SK-N-SH (cell line): ENCODE measurements around the gene PARP8. TPM values are rescaled to one million over a fixed set of nuclear protein-coding genes. Genes with fewer than 3 reads are reported as not detected.

ENCODE experiments used
- CTCF ChIA-PET: fragments of 300-600, 350-600 bp; formaldehyde crosslinking; extraction: SDS; loops from one replicate; lab custom pipeline; 2021; lab: Yijun Ruan, JAX
- POLR2A ChIA-PET: fragments of 350-600 bp; sonication (Branson Sonifier 250); formaldehyde crosslinking; extraction: SDS; loops from one replicate; lab custom pipeline; 2020; ENCODE audit warnings: antibody characterized with exemption, inconsistent platforms; lab: Yijun Ruan, JAX
- DNase-seq: peaks from one replicate; pipeline ENCODE4 v3.0.0; 2012
- H2AFZ ChIP-seq: fragments of 200-600 bp; sonication (generic); 2 replicates; pipeline ENCODE4 v1.8.1; 2016; ENCODE audit warnings: antibody characterized with exemption, mild to moderate bottlenecking, low read depth
- H3F3A ChIP-seq: fragments of 200-600 bp; sonication (generic); replicated peaks from 2 replicates; pipeline ENCODE3; 2016; ENCODE audit warnings: antibody characterized with exemption, mild to moderate bottlenecking; ENCODE audit not compliant: insufficient read depth
- H3K27ac ChIP-seq, 2 experiments: fragments of 200-500 bp in 1 of 2; fragments of 200-600 bp in 1 of 2; sonication (Bioruptor generic) in 1 of 2; sonication (generic), shearing (Covaris generic) in 1 of 2; 2 replicates each; pipeline versions ENCODE4 v1.5.1 to v1.6.1; 2014 to 2016; ENCODE audit warnings: low read depth in 2 of 2, inconsistent platforms in 1 of 2, low read length in 1 of 2, mild to moderate bottlenecking in 1 of 2, mixed read lengths in 1 of 2
- H3K27me3 ChIP-seq: fragments of 200-600 bp; sonication (generic), shearing (Covaris generic); 2 replicates; pipeline ENCODE4 v1.6.1; 2016; ENCODE audit warnings: mixed run types; ENCODE audit not compliant: insufficient read depth
- H3K36me3 ChIP-seq, 2 experiments: fragments of 200-500 bp in 1 of 2; fragments of 200-600 bp in 1 of 2; sonication (Bioruptor generic) in 1 of 2; sonication (generic) in 1 of 2; replicated peaks in 1 of 2; 2 replicates each; pipeline versions ENCODE3 to v1.5.1; 2014 to 2016; ENCODE audit warnings: low read length in 1 of 2, mild to moderate bottlenecking in 1 of 2; ENCODE audit not compliant: insufficient read depth in 2 of 2, control insufficient read depth in 1 of 2
- H3K4me1 ChIP-seq, 2 experiments: fragments of 200-500 bp in 1 of 2; fragments of 200-600 bp in 1 of 2; sonication (Bioruptor generic) in 1 of 2; sonication (generic), shearing (Covaris generic) in 1 of 2; 2 replicates each; pipeline versions ENCODE4 v1.5.1 to v1.6.1; 2014 to 2016; ENCODE audit warnings: low read depth in 1 of 2, low read length in 1 of 2, mixed run types in 1 of 2; ENCODE audit not compliant: insufficient read depth in 2 of 2, control insufficient read depth in 1 of 2
- H3K4me2 ChIP-seq: fragments of 200-600 bp; sonication (generic), shearing (Covaris generic); 2 replicates; pipeline ENCODE4 v1.6.1; 2017; ENCODE audit warnings: mixed run types
- H3K4me3 ChIP-seq, 2 experiments: fragments of 200-500 bp in 1 of 2; fragments of 200-600 bp in 1 of 2; sonication (Bioruptor generic) in 1 of 2; sonication (generic), shearing (Covaris generic) in 1 of 2; 2 replicates each; pipeline versions ENCODE4 v1.5.1 to v1.8.1; 2014 to 2016; ENCODE audit warnings: low read depth in 2 of 2, inconsistent platforms in 1 of 2, low read length in 1 of 2, mild to moderate bottlenecking in 1 of 2, mixed read lengths in 1 of 2, moderate library complexity in 1 of 2
- H3K79me2 ChIP-seq: fragments of 200-600 bp; sonication (generic); 2 replicates; pipeline ENCODE4 v1.8.1; 2017; ENCODE audit warnings: mild to moderate bottlenecking; ENCODE audit not compliant: insufficient read depth
- H3K9ac ChIP-seq: fragments of 200-600 bp; sonication (generic); 2 replicates; pipeline ENCODE4 v1.6.1; 2017; ENCODE audit warnings: mixed run types
- H3K9me2 ChIP-seq: fragments of 200-600 bp; sonication (generic); 2 replicates; pipeline ENCODE4 v1.6.1; 2017; ENCODE audit warnings: mixed run types
- H3K9me3 ChIP-seq: fragments of 200-600 bp; sonication (generic); 2 replicates; pipeline ENCODE4 v1.6.1; 2017; ENCODE audit warnings: mixed run types, mild to moderate bottlenecking, moderate library complexity
- H4K20me1 ChIP-seq: fragments of 200-600 bp; sonication (generic); 2 replicates; pipeline ENCODE4 v1.6.1; 2017; ENCODE audit warnings: mild to moderate bottlenecking, mixed run types; ENCODE audit not compliant: insufficient read depth
- ELF1 ChIP-seq: IDR thresholded peaks from 2 replicates; pipeline ENCODE4 v1.4.0; 2012
- EP300 ChIP-seq, 2 experiments: IDR thresholded peaks; 2 replicates each; pipeline versions ENCODE4 v1.4.0 to v1.6.1; 2012; ENCODE audit warnings: borderline replicate concordance in 1 of 2, low read depth in 1 of 2, low read length in 1 of 2
- EZH2phosphoT487 ChIP-seq: fragments of 200-600 bp; sonication (generic); IDR thresholded peaks from 2 replicates; pipeline ENCODE4 v1.6.1; 2017; ENCODE audit warnings: low read depth, mixed run types, mild to moderate bottlenecking, antibody characterized with exemption, moderate library complexity, borderline replicate concordance
- FOSL2 ChIP-seq: IDR thresholded peaks from 2 replicates; pipeline ENCODE4 v1.4.0; 2012; ENCODE audit warnings: low read depth, mild to moderate bottlenecking, moderate library complexity, borderline replicate concordance
- FOXJ3 ChIP-seq: sonication (generic); formaldehyde crosslinking; IDR thresholded peaks from 2 replicates; pipeline ENCODE4 v1.5.1; 2020; ENCODE audit warnings: mild to moderate bottlenecking, missing genetic modification reagents
- GABPA ChIP-seq: IDR thresholded peaks from 2 replicates; pipeline ENCODE4 v1.4.0; 2012; ENCODE audit warnings: low read depth, mild to moderate bottlenecking
- GATA2 ChIP-seq: sonication (generic); formaldehyde crosslinking; IDR thresholded peaks from 2 replicates; pipeline ENCODE4 v1.5.0; 2020; ENCODE audit warnings: mild to moderate bottlenecking, missing genetic modification reagents
- MAX ChIP-seq: IDR thresholded peaks from 2 replicates; pipeline ENCODE4 v1.4.0; 2012; ENCODE audit warnings: low read depth
- MEF2A ChIP-seq: IDR thresholded peaks from 2 replicates; pipeline ENCODE4 v1.4.0; 2012; ENCODE audit warnings: low read depth, borderline replicate concordance
- NRF1 ChIP-seq: IDR thresholded peaks from 2 replicates; pipeline ENCODE4 v1.6.1; 2012; ENCODE audit warnings: low read depth, mild to moderate bottlenecking, low read length
- POLR2AphosphoS5 ChIP-seq: IDR thresholded peaks from 2 replicates; pipeline ENCODE4 v1.6.1; 2012; ENCODE audit warnings: low read depth, low read length
- RAD21 ChIP-seq: IDR thresholded peaks from 2 replicates; pipeline ENCODE4 v1.6.1; 2012; ENCODE audit warnings: mild to moderate bottlenecking, low read length
- RCOR1 ChIP-seq: fragments of 150-350 bp; IDR thresholded peaks from 2 replicates; pipeline ENCODE4 v1.6.1; 2017; ENCODE audit warnings: antibody characterized with exemption, low read length
- RFX5 ChIP-seq: IDR thresholded peaks from 2 replicates; pipeline ENCODE4 v1.6.1; 2012; ENCODE audit warnings: mild to moderate bottlenecking, improper control_type of control experiment, low read length
- RXRA ChIP-seq: IDR thresholded peaks from 2 replicates; pipeline ENCODE4 v1.4.0; 2012; ENCODE audit warnings: low read depth, mild to moderate bottlenecking, borderline replicate concordance
- SMC3 ChIP-seq: IDR thresholded peaks from 2 replicates; pipeline ENCODE4 v1.6.1; 2012; ENCODE audit warnings: low read depth, low read length, improper control_type of control experiment
- TAF1 ChIP-seq: IDR thresholded peaks from 2 replicates; pipeline ENCODE4 v1.6.1; 2012; ENCODE audit warnings: low read depth, mild to moderate bottlenecking, low read length, moderate library complexity, borderline replicate concordance
- USF2 ChIP-seq: fragments of 150-350 bp; IDR thresholded peaks from 2 replicates; pipeline ENCODE4 v1.6.1; 2017; ENCODE audit warnings: antibody characterized with exemption, low read length, low read depth, borderline replicate concordance
- YY1 ChIP-seq: IDR thresholded peaks from 2 replicates; pipeline ENCODE4 v1.4.0; 2012; ENCODE audit warnings: low read depth, mild to moderate bottlenecking
- WGBS: methylation state at CpG from one replicate; pipeline ENCODE4 v1.1.6; 2017; ENCODE audit warnings: low lambda C conversion rate; 5-methylcytosine and 5-hydroxymethylcytosine counted together
- polyA plus RNA-seq, 3 experiments: library from polyadenylated mRNA; depleted of rRNA; stranded (reverse); fragments of >200 nt; gene quantifications; 2 replicates each; pipeline ENCODE4 v1.2.3, GENCODE V29; 2012
- TF ChIP-seq, protein P1 (sequence below): IDR thresholded peaks from 2 replicates; pipeline ENCODE4 v1.6.1; 2012; ENCODE audit warnings: mild to moderate bottlenecking, low read depth, low read length, moderate library complexity

Gene PARP8
- polyA plus RNA-seq, 1 of the 3 experiments (the other 2 are of a cell fraction), result 6.2 TPM

- Histone ChIP-seq H3K79me2 (no peaks in the 10 kb centered on the region), H3K9me3 (no peaks in the 10 kb centered on the region), H4K20me1 (no peaks in the 10 kb centered on the region), H3F3A (no peaks in the 10 kb centered on the region), H3K27me3 (no peaks in the 10 kb centered on the region), H2AFZ (no peak overlapping the region), H3K4me3 (no peak overlapping the region), H3K4me2 (no peak overlapping the region), H3K27ac (no peak overlapping the region), H3K4me1 (no peaks in the 10 kb centered on the region), H3K9me2 (no peaks in the 10 kb centered on the region), H3K9ac (no peak overlapping the region), H3K36me3 (peaks cover 12 to 23% of the 10 kb centered on the region in 2 experiments)
- 77% methylated on average over 5 of the region's 5 CpGs for WGBS
- DNase-seq, result no peak
- TF ChIP-seq RAD21 (no peak), NRF1 (no peak), SMC3 (no peak), RCOR1 (no peak), FOSL2 (no peak), POLR2AphosphoS5 (no peak), RFX5 (peak; percentile 65)
- TF ChIP-seq, protein P1, sequence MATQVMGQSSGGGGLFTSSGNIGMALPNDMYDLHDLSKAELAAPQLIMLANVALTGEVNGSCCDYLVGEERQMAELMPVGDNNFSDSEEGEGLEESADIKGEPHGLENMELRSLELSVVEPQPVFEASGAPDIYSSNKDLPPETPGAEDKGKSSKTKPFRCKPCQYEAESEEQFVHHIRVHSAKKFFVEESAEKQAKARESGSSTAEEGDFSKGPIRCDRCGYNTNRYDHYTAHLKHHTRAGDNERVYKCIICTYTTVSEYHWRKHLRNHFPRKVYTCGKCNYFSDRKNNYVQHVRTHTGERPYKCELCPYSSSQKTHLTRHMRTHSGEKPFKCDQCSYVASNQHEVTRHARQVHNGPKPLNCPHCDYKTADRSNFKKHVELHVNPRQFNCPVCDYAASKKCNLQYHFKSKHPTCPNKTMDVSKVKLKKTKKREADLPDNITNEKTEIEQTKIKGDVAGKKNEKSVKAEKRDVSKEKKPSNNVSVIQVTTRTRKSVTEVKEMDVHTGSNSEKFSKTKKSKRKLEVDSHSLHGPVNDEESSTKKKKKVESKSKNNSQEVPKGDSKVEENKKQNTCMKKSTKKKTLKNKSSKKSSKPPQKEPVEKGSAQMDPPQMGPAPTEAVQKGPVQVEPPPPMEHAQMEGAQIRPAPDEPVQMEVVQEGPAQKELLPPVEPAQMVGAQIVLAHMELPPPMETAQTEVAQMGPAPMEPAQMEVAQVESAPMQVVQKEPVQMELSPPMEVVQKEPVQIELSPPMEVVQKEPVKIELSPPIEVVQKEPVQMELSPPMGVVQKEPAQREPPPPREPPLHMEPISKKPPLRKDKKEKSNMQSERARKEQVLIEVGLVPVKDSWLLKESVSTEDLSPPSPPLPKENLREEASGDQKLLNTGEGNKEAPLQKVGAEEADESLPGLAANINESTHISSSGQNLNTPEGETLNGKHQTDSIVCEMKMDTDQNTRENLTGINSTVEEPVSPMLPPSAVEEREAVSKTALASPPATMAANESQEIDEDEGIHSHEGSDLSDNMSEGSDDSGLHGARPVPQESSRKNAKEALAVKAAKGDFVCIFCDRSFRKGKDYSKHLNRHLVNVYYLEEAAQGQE, result no peak
- ChIA-PET CTCF (interaction anchor here (1.1 kb wide), 1 partner anchor 9 kb away, joined by 3 read pairs; no protein-coding TSS in a partner anchor), POLR2A (no interaction called here)
Measured at GRCh38 chr5:50792843-50793242, 126.4 kb downstream of the PARP8 start.

DNA sequence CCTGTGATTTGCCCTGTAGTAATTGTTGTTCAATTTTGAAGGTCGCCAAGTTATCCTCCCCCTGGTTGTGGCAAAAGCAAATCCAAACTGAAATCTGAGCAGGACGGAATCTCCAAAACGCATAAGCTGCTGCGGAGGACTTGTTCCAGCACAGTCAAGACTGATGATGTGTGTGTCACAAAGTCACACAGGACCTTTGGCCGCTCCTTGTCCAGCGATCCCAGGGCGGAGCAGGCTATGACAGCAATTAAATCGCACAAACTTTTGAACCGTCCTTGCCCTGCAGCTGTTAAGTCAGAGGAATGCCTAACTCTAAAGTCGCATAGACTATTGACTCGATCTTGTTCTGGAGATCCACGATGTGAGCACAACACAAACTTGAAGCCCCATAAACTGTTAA lies 128.4 kb downstream of the PARP8 start:
- CTCF ChIA-PET, result no interaction called here
- Histone ChIP-seq H3K9ac (no peak overlapping the region), H4K20me1 (no peaks in the 10 kb centered on the region), H2AFZ (no peak overlapping the region), H3K9me3 (no peaks in the 10 kb centered on the region), H3K9me2 (no peaks in the 10 kb centered on the region), H3K36me3 (peaks cover 5 to 29% of the 10 kb centered on the region in 2 experiments), H3K4me3 (no peak overlapping the region), H3K4me2 (no peak overlapping the region), H3K79me2 (no peaks in the 10 kb centered on the region), H3F3A (no peaks in the 10 kb centered on the region), H3K4me1 (no peaks in the 10 kb centered on the region), H3K27ac (no peak overlapping the region), H3K27me3 (no peaks in the 10 kb centered on the region)
- no peak for DNase-seq
- TF ChIP-seq TAF1, result no peak
- TF ChIP-seq MAX, result no peak
- no peak for TF ChIP-seq GABPA
- TF ChIP-seq FOXJ3 (CRISPR knock-in tag), result no peak
- TF ChIP-seq POLR2AphosphoS5, result no peak
- TF ChIP-seq RFX5, result no peak
- no peak for TF ChIP-seq YY1
- TF ChIP-seq EZH2phosphoT487, result no peak
- TF ChIP-seq GATA2 (CRISPR knock-in tag), result no peak
- TF ChIP-seq USF2, result no peak
- TF ChIP-seq ELF1, result no peak
- TF ChIP-seq RXRA, result no peak
- no peak for TF ChIP-seq EP300 (IDR thresholded peaks at IDR 0.05; ENCODE audit: borderline replicate concordance in 1 of 2, low read depth in 1 of 2, low read length in 1 of 2)
- no peak for TF ChIP-seq MEF2A
- WGBS, result 78% methylated on average over 12 of the region's 12 CpGs
- POLR2A ChIA-PET, result no interaction called here
